ENCODE data around the gene PLAAT4. TPM values are rescaled to one million over a fixed set of nuclear protein-coding genes. Genes with fewer than 3 reads are reported as not detected.
A peak's percentile ranks its signal among the peaks of the same experiment; 100 is the strongest.

Gene PLAAT4, protein sequence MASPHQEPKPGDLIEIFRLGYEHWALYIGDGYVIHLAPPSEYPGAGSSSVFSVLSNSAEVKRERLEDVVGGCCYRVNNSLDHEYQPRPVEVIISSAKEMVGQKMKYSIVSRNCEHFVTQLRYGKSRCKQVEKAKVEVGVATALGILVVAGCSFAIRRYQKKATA
- polyA plus RNA-seq (ENCODE audit: insufficient read length in 4 of 4) = 10 to 100 TPM in 3 of 4 donors, 1 to 10 TPM in 1; 8.5 to 14.7 (median 11.4) TPM

DNA sequence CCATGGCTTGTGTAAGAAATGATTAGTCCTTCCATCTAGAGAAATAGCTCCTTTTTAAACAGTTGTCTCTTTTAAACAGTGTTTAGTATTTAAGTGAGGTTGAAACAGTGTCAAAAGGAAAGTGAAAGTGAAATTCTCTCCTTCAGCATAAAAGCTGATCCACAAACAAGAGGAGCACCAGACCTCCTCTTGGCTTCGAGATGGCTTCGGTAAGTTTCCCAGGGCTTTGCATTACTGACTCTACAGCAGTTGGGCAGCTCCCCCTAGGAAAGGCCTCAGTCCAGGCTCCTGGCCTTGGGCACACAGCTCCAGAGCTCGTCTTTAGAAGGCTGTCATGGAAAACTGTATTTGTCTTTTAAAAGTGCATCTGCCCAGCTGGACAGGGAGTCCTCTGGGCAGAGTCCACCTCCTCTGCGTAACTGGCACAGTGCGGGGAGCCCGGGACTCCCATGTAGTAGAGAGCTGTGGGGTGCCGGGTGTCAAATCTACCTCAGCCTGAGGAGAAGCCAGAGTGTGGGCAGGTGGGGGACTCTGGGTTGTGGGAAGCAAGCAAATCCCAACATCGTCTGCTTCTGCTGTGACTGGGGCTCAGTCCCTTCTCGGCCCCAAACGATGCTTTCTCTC lies at the start of gene PLAAT4:
Gene PLAAT4, plus strand, starts transcription at position 140 of the 624 bp plus-strand sequence. Its CDS starts 61 bp downstream, at position 201.
- no peak for DNase-seq (ENCODE audit: low read depth in 4 of 4, low spot score in 2 of 4)

GRCh38 chr11:63488789-63489188 lies 47.8 kb upstream of the PLAAT4 start:
- DNase-seq (ENCODE audit: low read depth in 4 of 4, low spot score in 2 of 4) = no peak

DNA sequence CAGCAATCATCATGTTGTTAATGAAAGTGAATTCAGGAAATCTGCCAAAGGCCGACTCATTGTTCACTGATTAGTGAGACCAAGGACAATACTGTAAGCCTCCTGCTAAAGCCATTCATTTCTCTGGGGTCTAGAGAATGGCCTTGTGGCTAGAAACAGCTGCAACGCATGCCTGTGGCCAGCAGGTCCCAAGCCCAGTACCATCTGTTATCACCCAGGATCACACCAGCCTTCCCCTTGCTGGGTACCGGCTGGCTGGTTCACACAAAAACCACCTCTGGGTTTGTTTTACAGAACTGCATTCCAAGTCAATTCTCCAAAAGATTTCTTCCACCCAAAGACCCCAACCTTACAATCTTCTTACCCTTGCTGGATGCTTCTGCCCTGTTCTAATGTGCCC lies 46.7 kb upstream of the PLAAT4 start:
- DNase-seq (ENCODE audit: low read depth in 4 of 4, low spot score in 2 of 4) = no peak

DNA sequence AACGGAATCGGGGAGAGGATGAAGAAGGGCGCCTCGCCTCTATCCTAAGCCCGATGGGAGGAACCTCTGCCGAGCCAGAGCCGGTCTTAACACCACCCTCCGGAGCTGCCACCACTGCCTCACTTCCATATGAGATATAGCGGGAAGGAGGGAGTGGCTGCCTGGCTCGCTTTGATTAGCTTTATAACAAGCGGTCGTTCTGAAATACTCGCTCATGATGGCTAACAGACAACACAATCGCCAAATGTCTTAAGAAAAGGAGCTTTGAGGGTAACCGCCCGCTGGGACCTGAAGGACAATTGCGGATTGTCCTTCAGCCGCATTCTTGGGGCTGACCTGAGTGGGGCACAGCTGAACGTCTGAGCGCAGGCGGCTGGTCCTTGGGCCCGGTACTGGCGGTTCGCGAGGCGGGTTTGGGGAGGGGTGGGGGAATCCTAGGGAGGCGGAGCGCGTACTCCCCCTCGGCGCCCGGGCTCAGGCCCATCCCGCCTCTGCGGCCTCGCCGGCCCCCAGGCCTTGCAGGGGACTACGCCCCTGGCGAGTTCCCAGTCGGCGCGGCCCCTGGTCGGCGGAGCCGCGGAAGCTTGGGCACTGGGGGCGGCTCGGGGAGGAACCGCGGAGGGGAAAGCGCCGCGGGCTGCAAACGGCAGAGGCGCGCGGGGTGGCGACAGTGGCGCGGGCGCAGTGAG lies 45.9 kb upstream of the PLAAT4 start, which contains the start of gene PLAAT5:
Gene PLAAT5, minus strand, starts transcription at position 617 of the 689 bp plus-strand sequence. Its CDS starts 133 bp downstream, at position 484.
- DNase-seq (ENCODE audit: low read depth in 4 of 4, low spot score in 2 of 4) = peak in 1 of 4 donors; percentile 11

- DNase-seq (ENCODE audit: low read depth in 4 of 4, low spot score in 2 of 4) = no peak
These were observed 45.4 kb upstream of the PLAAT4 start for GRCh38 chr11:63491240-63491587.

DNA sequence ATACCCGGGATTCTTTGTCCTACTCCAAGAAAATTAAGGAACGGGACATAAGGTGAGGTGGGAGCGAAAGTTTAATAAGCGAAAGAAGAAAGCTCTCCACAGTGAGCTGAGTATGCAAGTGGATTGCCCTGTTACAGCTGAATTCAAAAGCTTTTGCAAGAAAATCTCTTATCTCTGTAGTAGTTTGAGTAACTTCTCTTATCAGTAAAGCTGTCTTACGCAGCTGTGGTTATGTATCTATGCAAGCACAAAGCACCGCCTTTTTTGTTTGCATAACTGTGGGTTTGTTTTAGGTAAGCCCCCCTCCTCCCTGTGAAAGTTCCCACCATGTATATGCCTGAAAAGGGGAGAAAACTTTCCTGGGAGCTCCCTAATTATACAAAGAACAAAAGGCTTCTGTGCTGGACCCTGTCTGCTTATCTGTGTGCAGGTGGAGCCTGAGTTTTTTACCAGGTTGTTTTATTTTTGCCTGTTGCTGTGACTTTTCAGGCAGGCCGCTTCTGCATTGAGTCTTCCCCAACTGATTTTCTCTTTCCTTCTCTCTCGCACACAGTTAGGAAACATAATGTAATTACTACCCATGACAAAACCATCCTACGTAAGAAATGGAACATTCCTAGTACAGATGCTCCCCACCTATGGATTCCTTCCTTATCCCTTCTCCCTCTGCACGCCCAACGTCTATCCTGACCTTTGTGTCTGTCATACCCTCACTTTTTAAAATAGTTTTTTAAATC lies 44.8 kb upstream of the PLAAT4 start:
- no peak for DNase-seq (ENCODE audit: low read depth in 4 of 4, low spot score in 2 of 4)

- DNase-seq (ENCODE audit: low read depth in 4 of 4, low spot score in 2 of 4) = no peak
These were observed 44.2 kb upstream of the PLAAT4 start for GRCh38 chr11:63492441-63492840.

GRCh38 chr11:63493127-63493526 lies 43.5 kb upstream of the PLAAT4 start:
- no peak for DNase-seq (ENCODE audit: low read depth in 4 of 4, low spot score in 2 of 4)

DNA sequence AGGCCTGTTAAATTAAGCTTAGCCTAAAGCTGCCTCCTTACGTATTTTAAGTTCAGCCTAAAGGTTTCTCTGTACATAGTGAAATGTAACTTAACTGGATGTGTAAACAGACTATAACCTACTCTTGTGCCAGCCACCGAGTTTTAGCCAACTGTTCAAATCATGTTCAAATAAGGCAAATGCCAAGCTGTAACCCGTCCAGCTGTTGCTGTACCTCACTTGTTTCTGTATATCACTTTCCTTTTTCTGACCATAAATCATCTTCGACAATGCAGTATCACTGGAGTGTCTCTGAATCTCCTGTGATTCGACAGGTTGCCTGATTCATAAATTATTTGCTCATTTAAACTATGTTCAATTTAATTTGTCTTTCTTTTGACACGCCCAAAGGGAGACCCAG lies 41.6 kb upstream of the PLAAT4 start:
- no peak for DNase-seq (ENCODE audit: low read depth in 4 of 4, low spot score in 2 of 4)

GRCh38 chr11:63499874-63500273 lies 36.7 kb upstream of the PLAAT4 start:
- no peak for DNase-seq (ENCODE audit: low read depth in 4 of 4, low spot score in 2 of 4)

DNA sequence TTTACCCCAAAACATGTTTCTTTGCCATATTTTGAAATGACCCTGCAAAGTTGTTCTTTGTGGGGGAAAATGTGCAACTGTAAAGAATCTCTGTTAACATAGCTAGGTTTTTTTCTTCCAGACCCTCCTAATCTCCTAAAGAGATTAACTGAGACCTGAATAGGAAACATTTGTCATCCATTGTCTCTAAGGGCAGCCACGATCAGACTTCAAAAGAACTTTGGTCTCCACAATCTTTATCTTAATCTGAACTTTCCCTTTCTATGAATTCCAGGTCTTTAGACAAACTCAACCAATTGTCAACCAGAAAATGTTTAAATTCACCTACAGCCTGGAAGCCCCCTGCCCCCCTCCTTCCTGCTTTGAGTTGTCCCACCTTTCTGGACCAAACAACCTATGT lies 35.4 kb upstream of the PLAAT4 start:
- no peak for DNase-seq (ENCODE audit: low read depth in 4 of 4, low spot score in 2 of 4)

DNA sequence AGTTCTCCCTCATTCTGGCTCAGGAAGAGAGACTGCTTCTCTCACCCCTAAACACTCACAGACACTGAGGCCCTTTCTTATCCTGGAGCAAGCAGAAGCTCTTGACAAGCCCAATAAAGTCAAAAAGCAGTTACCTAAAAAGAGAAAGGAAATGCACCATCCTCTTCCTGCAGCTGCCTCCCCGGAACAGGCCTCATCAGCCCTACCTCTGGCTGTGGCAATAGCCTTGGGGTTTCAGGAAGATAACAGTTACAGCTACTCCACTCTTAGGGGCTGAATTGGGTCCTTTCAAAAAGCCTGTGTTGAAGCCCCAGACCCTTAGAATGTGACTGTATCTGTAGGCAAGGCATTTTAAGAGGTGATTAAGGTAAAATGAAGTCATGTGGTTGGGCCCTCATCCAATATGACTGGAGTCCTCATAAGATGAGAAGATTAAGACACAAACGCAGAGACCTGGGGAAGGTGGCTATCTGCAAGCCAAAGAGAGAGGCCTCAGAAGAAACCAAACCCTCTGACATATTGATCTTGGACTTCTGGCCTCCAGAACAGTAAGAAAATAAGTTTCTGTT lies 34.3 kb upstream of the PLAAT4 start:
- no peak for DNase-seq (ENCODE audit: low read depth in 4 of 4, low spot score in 2 of 4)

DNA sequence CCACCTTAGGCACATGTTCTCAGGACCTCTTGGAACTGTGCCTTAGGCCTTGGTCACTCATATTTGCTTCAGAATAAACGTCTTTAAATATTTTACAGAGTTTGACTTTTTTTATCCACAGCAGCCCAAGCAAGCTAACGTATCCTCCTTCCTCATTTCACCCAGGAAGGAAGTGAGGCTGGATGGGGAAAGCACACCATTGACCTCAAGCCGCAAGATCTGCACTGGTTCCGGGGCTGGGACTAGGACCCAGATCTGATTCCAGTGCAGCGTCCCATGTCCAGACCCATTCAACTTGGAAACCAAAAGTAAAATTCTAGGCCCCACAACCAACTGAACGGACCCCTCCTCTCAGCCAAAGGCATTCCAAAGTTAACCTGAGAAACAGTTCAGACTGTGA lies 33.1 kb upstream of the PLAAT4 start:
- no peak for DNase-seq (ENCODE audit: low read depth in 4 of 4, low spot score in 2 of 4)

DNA sequence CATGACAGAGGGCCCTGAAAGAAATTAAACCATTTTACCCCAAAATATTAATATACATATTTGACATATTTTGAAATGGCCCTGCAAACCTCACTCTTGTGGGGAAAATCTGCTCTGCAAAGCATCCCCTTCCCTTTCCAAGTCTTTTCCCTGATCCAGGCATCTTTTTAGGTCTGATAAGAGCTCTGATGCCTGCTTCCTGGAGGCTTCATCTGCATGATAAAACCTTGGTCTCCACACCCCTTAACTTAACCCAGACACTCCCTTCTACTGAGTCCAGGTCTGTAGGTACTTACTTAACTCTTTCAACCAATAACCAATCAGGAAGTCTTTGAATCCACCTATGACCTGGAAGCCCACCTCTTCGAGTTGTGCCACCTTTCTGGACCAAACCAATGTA lies 32.6 kb upstream of the PLAAT4 start:
- DNase-seq (ENCODE audit: low read depth in 4 of 4, low spot score in 2 of 4) = no peak

DNA sequence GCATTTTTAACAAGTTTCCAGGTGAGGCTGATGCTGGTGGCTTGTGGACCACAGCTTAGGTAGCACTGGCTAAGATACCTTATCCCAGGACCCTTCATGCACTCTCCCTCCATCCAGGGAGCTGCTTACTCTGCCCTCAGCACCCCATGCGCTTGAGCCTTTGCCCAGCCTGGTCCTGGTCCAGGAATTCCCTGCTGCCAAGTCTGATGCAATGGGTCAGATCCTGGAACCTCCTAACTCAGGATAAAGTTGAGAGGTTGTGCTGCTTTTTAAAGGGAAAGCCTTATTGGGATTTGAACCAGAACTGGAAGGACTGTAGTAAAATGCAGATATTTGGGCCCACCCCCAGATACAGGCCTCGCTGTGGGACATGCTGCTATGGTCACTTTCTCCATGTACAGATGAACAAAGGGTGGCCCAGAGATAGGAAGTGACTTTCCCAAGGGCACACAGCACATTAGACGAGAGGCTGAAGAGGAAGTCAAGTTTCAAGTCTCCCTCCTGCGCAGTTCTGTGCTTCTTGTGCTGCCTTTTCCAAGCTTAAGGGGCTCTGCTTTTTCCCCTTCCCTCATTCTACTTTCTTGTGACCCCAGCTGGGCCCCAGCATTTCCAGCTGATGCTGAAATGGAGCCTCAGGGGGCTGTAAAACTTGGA lies 31.5 kb upstream of the PLAAT4 start:
- no peak for DNase-seq (ENCODE audit: low read depth in 4 of 4, low spot score in 2 of 4)

DNA sequence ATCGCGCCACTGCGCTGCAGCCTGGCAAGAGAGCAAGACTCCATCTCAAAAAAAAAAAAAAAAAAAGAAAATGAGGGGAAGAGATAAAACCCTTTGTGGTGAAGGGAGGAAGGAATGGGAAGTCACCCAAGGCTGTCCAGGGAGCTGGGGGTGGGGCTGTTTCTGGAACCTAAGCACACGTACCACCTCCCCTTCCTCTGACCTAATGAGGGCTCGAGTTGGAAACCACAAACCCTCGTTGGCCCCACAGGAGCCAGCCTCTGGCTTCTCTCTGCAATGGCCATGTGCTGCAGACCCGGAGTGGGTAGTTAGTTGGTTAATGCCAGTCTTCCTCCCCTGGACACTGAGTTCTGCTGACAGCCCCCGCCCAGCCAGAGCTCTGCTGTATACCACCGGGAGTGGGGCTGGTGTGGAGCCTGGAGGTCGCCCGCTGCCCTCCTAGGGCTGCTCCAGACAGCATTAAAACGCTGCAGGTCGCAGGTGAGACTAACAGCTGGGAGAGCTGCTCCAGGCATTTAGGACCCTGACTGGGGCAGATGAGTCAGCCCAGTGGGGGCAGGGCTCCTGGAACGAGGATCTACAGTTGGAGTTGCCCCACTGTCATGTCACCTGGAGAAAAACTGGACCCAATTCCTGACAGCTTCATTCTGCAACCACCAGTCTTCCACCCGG lies 30.6 kb upstream of the PLAAT4 start, which contains the start of gene LGALS12:
Gene LGALS12, plus strand, starts transcription at position 228 of the 672 bp plus-strand sequence. Its CDS starts 375 bp downstream, at position 603.
- DNase-seq (ENCODE audit: low read depth in 4 of 4, low spot score in 2 of 4) = no peak

GRCh38 chr11:63506876-63507275 lies 29.7 kb upstream of the PLAAT4 start:
- DNase-seq (ENCODE audit: low read depth in 4 of 4, low spot score in 2 of 4) = no peak

GRCh38 chr11:63507511-63507910 lies 29.1 kb upstream of the PLAAT4 start:
- no peak for DNase-seq (ENCODE audit: low read depth in 4 of 4, low spot score in 2 of 4)

GRCh38 chr11:63508009-63508408 lies 28.6 kb upstream of the PLAAT4 start:
- no peak for DNase-seq (ENCODE audit: low read depth in 4 of 4, low spot score in 2 of 4)

DNA sequence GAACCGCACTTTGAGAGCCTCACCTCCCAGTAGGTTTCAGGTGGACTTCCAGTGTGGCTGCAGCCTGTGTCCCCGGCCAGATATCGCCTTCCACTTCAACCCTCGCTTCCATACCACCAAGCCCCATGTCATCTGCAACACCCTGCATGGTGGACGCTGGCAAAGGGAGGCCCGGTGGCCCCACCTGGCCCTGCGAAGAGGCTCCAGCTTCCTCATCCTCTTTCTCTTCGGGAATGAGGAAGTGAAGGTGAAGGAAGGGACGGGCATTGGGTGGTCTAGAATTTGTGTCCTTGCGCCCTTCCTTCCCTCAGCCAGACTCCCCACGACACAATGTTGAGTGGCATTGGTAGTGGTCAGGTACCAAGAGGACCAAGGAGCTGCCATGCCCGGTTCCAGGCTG lies 27.9 kb upstream of the PLAAT4 start:
- no peak for DNase-seq (ENCODE audit: low read depth in 4 of 4, low spot score in 2 of 4)
